HG02678 (cell line): ENCODE data around the gene RAPGEF1.

ENCODE experiments used
- ATAC-seq: cut with Tn5 transposase; IDR thresholded peaks from one replicate; pipeline ENCODE4 v1.9.1; 2021; ENCODE audit warnings: mild to moderate bottlenecking, moderate library complexity; ENCODE audit not compliant: unreplicated experiment

Gene RAPGEF1

GRCh38 chr9:131545003-131545785 is 194.7 kb downstream of the RAPGEF1 start, which contains the start of gene PRRT1B:
TSS of gene PRRT1B (plus strand) at chr9:131545523. CDS start at chr9:131545616, 93 bp downstream.
- no peak for ATAC-seq

GRCh38 chr9:131543141-131543540 is 196.7 kb downstream of the RAPGEF1 start:
- ATAC-seq: no peak

GRCh38 chr9:131539223-131539923 is 200.5 kb downstream of the RAPGEF1 start:
- no peak for ATAC-seq

- no peak for ATAC-seq
Measured at GRCh38 chr9:131537946-131538345, 201.9 kb downstream of the RAPGEF1 start.

GRCh38 chr9:131534721-131535237 is 205.1 kb downstream of the RAPGEF1 start:
- no peak for ATAC-seq

GRCh38 chr9:131530920-131531832 is 208.7 kb downstream of the RAPGEF1 start, which contains the start of gene UCK1:
TSS of gene UCK1 (minus strand) at chr9:131531263. CDS start at chr9:131531174, 89 bp downstream.
- ATAC-seq: peak; percentile 81

- peak; percentile 13 for ATAC-seq
Measured at GRCh38 chr9:131530546-131530919, 209.3 kb downstream of the RAPGEF1 start.

GRCh38 chr9:131529597-131530545 is 210.0 kb downstream of the RAPGEF1 start:
- no peak for ATAC-seq

GRCh38 chr9:131528886-131529505 is 210.9 kb downstream of the RAPGEF1 start:
- ATAC-seq: no peak

- no peak for ATAC-seq
Measured at GRCh38 chr9:131528186-131528585, 211.7 kb downstream of the RAPGEF1 start.
